ENCODE data around the gene BIRC3. TPM values are rescaled to one million over a fixed set of nuclear protein-coding genes. Genes with fewer than 3 reads are reported as not detected.

The BIRC3 gene
- total RNA-seq, 6 experiments from 2014 or later, result 1.6 to 106 (median 15.2) TPM

- intact Hi-C loops (cut with DNase I), result no loop called here
- Histone ChIP-seq H3K4me1 (peaks cover 0 to 21% (median 0%) of the 10 kb centered on the region in 4 donors), H3K27ac (peak within 1 kb of the TSS; percentile 99 to 100 (median 99)), H3K36me3 (peaks cover 0 to 10% (median 3%) of the 10 kb centered on the region in 4 donors), H3K9me3 (no peaks in the 10 kb centered on the region), H3K27me3 (no peaks in the 10 kb centered on the region), H3K4me3 (peak within 1 kb of the TSS; percentile 72 to 81 (median 77))
- TF ChIP-seq, protein P1, sequence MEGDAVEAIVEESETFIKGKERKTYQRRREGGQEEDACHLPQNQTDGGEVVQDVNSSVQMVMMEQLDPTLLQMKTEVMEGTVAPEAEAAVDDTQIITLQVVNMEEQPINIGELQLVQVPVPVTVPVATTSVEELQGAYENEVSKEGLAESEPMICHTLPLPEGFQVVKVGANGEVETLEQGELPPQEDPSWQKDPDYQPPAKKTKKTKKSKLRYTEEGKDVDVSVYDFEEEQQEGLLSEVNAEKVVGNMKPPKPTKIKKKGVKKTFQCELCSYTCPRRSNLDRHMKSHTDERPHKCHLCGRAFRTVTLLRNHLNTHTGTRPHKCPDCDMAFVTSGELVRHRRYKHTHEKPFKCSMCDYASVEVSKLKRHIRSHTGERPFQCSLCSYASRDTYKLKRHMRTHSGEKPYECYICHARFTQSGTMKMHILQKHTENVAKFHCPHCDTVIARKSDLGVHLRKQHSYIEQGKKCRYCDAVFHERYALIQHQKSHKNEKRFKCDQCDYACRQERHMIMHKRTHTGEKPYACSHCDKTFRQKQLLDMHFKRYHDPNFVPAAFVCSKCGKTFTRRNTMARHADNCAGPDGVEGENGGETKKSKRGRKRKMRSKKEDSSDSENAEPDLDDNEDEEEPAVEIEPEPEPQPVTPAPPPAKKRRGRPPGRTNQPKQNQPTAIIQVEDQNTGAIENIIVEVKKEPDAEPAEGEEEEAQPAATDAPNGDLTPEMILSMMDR (IDR thresholded peaks at IDR 0.05), result peak; percentile 68 to 81 (median 78)
- peak; percentile 91 for TF ChIP-seq POLR2A (IDR thresholded peaks at IDR 0.05)
- peak; percentile 97 for DNase-seq
- ATAC-seq, result peak; percentile 91 to 98 (median 96)
- 3% methylated on average over 14 of the region's 77 CpGs for WGBS (ENCODE audit: insufficient coverage, low coverage, low lambda C conversion rate, missing lambda C conversion rate)
These were observed 29.6 kb downstream of the BIRC3 start, which contains the start of gene BIRC2 for GRCh38 chr11:102346748-102347461. TSS of gene BIRC2 (plus strand) at chr11:102347214. CDS start at chr11:102349855, 2,641 bp downstream.

- intact Hi-C loops (cut with DNase I), result no loop called here
- WGBS (ENCODE audit: insufficient coverage, low coverage, low lambda C conversion rate, missing lambda C conversion rate), result under 1% methylated on average over 20 of the region's 33 CpGs
- DNase-seq, result no peak
- TF ChIP-seq, protein P1 (IDR thresholded peaks at IDR 0.05), result no peak
- peak; percentile 36 for TF ChIP-seq POLR2A (IDR thresholded peaks at IDR 0.05)
- Histone ChIP-seq H3K9me3 (no peaks in the 10 kb centered on the region), H3K4me3 (peak overlapping the region; percentile 72 to 81 (median 77)), H3K4me1 (peaks cover 0 to 21% (median 0%) of the 10 kb centered on the region in 4 donors), H3K27ac (peak overlapping the region; percentile 99 to 100 (median 99)), H3K36me3 (peaks cover 0 to 10% (median 3%) of the 10 kb centered on the region in 4 donors), H3K27me3 (no peaks in the 10 kb centered on the region)
- peak; percentile 29 to 49 (median 43) for ATAC-seq
These were observed 30.4 kb downstream of the BIRC3 start for GRCh38 chr11:102347462-102348370.

- no peaks in the 10 kb centered on the region for H3K27me3 ChIP-seq
- H3K36me3 ChIP-seq, result peaks cover 0 to 23% (median 5%) of the 10 kb centered on the region in 4 donors
- no peak for TF ChIP-seq POLR2A (IDR thresholded peaks at IDR 0.05)
- TF ChIP-seq, protein P1 (IDR thresholded peaks at IDR 0.05), result no peak
- no peaks in the 10 kb centered on the region for H3K4me1 ChIP-seq
- H3K9me3 ChIP-seq, result peaks cover 0 to 5% (median 0%) of the 10 kb centered on the region in 4 donors
- DNase-seq (no peak), ATAC-seq (no peak)
- no peak overlapping the region for H3K27ac ChIP-seq
- H3K4me3 ChIP-seq, result no peak overlapping the region
- intact Hi-C loops (cut with DNase I), result loop anchor here in 1 of 2 donors (10.0 kb wide), 1 partner anchor 62 kb away; no protein-coding TSS in a partner anchor
These were observed 39.8 kb downstream of the BIRC3 start for GRCh38 chr11:102357116-102357515.

DNA sequence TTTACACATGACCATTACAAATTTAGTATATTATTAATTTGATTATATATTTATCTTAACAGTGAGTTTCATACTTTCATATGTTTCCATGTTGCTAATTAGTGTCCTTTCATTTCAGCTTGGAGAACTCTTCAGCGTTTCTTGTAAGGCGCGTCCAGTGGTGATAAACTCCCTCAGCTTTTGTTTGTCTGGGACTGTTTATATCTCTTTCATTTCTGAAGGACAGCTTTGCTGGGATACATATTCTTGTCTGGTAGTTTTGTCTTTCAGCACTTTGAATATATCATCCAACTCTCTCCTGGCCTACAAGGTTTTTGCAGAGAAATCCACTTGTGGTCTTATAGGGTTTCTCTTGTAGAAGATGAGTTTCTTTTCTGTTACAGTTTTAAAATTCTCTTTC is 42.1 kb downstream of the BIRC3 start:
- TF ChIP-seq, protein P1 (IDR thresholded peaks at IDR 0.05), result no peak
- TF ChIP-seq POLR2A (IDR thresholded peaks at IDR 0.05), result no peak
- Histone ChIP-seq H3K4me1 (no peaks in the 10 kb centered on the region), H3K36me3 (peaks cover 2 to 44% (median 14%) of the 10 kb centered on the region in 4 donors), H3K4me3 (no peak overlapping the region), H3K9me3 (peaks cover 0 to 5% (median 0%) of the 10 kb centered on the region in 4 donors), H3K27ac (no peak overlapping the region), H3K27me3 (no peaks in the 10 kb centered on the region)
- intact Hi-C loops (cut with DNase I), result loop anchor here in 1 of 2 donors (10.0 kb wide), 1 partner anchor 65 kb away; no protein-coding TSS in a partner anchor
- WGBS (ENCODE audit: insufficient coverage, low coverage, low lambda C conversion rate, missing lambda C conversion rate), result 64% methylated on average over 3 of the region's 3 CpGs
- DNase-seq, result no peak
- no peak for ATAC-seq

Measured in right lobe of liver (tissue), 6 donors.